OCI-LY1 (cell line): ENCODE data around the gene CDH23.

ENCODE experiments used
- H2AFZ ChIP-seq: fragments of 200-600 bp; sonication (generic), shearing (Covaris generic); 2 replicates; pipeline ENCODE4 v1.6.0; 2014; ENCODE audit warnings: antibody characterized with exemption, mild to moderate bottlenecking, low read length
- H3F3A ChIP-seq: fragments of 200-600 bp; sonication (generic), shearing (Covaris generic); 2 replicates; pipeline ENCODE4 v1.6.0; 2014; ENCODE audit warnings: mild to moderate bottlenecking, antibody characterized with exemption, low read length, moderate library complexity; ENCODE audit not compliant: insufficient read depth
- H3K27ac ChIP-seq: fragments of 200-600 bp; sonication (generic); 2 replicates; pipeline ENCODE4 v1.5.1; 2014; ENCODE audit warnings: low read length, mixed run types, mild to moderate bottlenecking, low read depth; ENCODE audit not compliant: poor library complexity, severe bottlenecking
- H3K27me3 ChIP-seq: fragments of 200-600 bp; sonication (generic); 2 replicates; pipeline ENCODE4 v1.6.0; 2014; ENCODE audit warnings: antibody characterized with exemption, mild to moderate bottlenecking, low read length, moderate library complexity; ENCODE audit not compliant: insufficient read depth
- H3K36me3 ChIP-seq: fragments of 200-600 bp; sonication (generic); 2 replicates; pipeline ENCODE4 v1.6.1; 2014; ENCODE audit warnings: mild to moderate bottlenecking, antibody characterized with exemption, low read length, moderate library complexity, mixed read lengths; ENCODE audit not compliant: insufficient read depth
- H3K4me1 ChIP-seq: fragments of 200-600 bp; sonication (generic); 2 replicates; pipeline ENCODE4 v1.5.1; 2014; ENCODE audit warnings: mild to moderate bottlenecking, low read length, moderate library complexity; ENCODE audit not compliant: insufficient read depth, severe bottlenecking
- H3K4me2 ChIP-seq: fragments of 200-600 bp; sonication (generic), shearing (Covaris generic); 2 replicates; pipeline ENCODE4 v1.6.1; 2014; ENCODE audit warnings: low read length
- H3K4me3 ChIP-seq: fragments of 200-600 bp; sonication (generic); 2 replicates; pipeline ENCODE4 v1.5.1; 2014; ENCODE audit warnings: low read length, low read depth, mild to moderate bottlenecking, mixed read lengths; ENCODE audit not compliant: poor library complexity, severe bottlenecking
- H3K79me2 ChIP-seq: fragments of 200-600 bp; shearing (Covaris generic); 2 replicates; pipeline ENCODE4 v1.6.1; 2016; ENCODE audit warnings: mixed run types, low read length, mixed read lengths; ENCODE audit not compliant: insufficient read depth
- H3K9ac ChIP-seq: fragments of 200-600 bp; sonication (generic), shearing (Covaris generic); 2 replicates; pipeline ENCODE4 v1.6.1; 2014; ENCODE audit warnings: mild to moderate bottlenecking, low read length, mixed read lengths
- H3K9me2 ChIP-seq: fragments of 200-600 bp; sonication (generic), shearing (Covaris generic); 2 replicates; pipeline ENCODE4 v1.6.1; 2014; ENCODE audit warnings: low read depth, mild to moderate bottlenecking, low read length, mixed read lengths
- H3K9me3 ChIP-seq: fragments of 200-600 bp; shearing (Covaris generic); 2 replicates; pipeline ENCODE4 v1.6.1; 2014; ENCODE audit warnings: low read length, mixed read lengths
- H4K20me1 ChIP-seq: fragments of 200-600 bp; sonication (generic), shearing (Covaris generic); 2 replicates; pipeline ENCODE4 v1.6.0; 2016; ENCODE audit warnings: mild to moderate bottlenecking, low read length; ENCODE audit not compliant: insufficient read depth
- EZH2 ChIP-seq: fragments of 200-600 bp; sonication (generic), shearing (Covaris generic); IDR thresholded peaks from 2 replicates; pipeline ENCODE4 v1.8.0; 2017; ENCODE audit warnings: borderline replicate concordance, mixed run types, mild to moderate bottlenecking, antibody characterized with exemption, low read length, moderate library complexity, mixed read lengths
- TF ChIP-seq, protein P1 (sequence below): fragments of 200-600 bp; sonication (generic), shearing (Covaris generic); IDR thresholded peaks from 2 replicates; pipeline ENCODE4 v1.5.1; 2017; ENCODE audit warnings: mild to moderate bottlenecking, antibody characterized with exemption, low read length, moderate library complexity, mixed read lengths

CDH23 gene

DNA sequence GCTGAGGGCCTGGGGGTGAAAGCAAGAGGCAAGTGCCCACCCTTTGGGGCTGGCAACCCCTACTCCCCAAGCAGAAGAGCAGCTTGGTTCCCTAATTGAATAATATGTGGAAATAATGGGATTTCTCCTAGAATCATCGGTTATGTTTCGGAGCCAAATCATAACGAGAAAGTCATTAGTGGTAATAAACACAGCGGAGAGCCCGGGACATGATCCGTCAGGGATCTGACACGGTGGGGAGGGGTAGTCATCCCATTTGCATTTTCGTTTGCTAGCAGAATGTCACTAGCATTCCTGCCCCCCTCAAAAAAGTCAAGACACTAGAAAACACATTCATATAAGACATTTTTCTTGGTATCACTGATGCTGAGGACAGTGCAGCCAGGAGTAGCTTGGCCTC lies 140.4 kb downstream of the CDH23 start:
- Histone ChIP-seq H4K20me1 (no peaks in the 10 kb centered on the region), H3K36me3 (no peaks in the 10 kb centered on the region), H3F3A (no peaks in the 10 kb centered on the region), H3K4me2 (no peak overlapping the region), H3K27ac (no peak overlapping the region), H3K9ac (no peak overlapping the region), H3K79me2 (no peaks in the 10 kb centered on the region), H3K27me3 (peaks cover 5% of the 10 kb centered on the region; the same call in 1 of the 2 replicates), H2AFZ (no peak overlapping the region), H3K9me2 (no peaks in the 10 kb centered on the region), H3K4me1 (no peaks in the 10 kb centered on the region), H3K4me3 (no peak overlapping the region), H3K9me3 (no peaks in the 10 kb centered on the region)
- TF ChIP-seq, protein P1, sequence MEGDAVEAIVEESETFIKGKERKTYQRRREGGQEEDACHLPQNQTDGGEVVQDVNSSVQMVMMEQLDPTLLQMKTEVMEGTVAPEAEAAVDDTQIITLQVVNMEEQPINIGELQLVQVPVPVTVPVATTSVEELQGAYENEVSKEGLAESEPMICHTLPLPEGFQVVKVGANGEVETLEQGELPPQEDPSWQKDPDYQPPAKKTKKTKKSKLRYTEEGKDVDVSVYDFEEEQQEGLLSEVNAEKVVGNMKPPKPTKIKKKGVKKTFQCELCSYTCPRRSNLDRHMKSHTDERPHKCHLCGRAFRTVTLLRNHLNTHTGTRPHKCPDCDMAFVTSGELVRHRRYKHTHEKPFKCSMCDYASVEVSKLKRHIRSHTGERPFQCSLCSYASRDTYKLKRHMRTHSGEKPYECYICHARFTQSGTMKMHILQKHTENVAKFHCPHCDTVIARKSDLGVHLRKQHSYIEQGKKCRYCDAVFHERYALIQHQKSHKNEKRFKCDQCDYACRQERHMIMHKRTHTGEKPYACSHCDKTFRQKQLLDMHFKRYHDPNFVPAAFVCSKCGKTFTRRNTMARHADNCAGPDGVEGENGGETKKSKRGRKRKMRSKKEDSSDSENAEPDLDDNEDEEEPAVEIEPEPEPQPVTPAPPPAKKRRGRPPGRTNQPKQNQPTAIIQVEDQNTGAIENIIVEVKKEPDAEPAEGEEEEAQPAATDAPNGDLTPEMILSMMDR, result no peak

DNA sequence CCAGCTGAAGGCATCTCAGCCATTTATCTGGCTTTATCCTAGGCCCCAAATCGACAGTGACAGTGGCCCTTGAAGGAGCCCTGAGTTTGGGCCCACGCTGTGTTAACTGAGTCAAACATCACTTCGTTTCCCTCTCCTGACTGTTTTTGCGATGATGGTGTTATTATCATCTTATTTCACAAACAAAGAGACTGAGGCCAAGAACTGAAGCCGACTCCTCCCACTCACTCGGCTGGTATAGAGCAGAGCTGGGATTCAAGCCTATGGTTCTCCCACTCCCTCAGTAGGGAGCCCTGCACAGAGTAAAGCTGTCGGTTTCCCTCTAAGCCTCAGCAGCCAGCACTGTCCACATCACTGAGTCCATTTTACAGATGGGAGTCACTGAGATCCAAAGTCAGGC lies 141.0 kb downstream of the CDH23 start:
- no peaks in the 10 kb centered on the region for H3K36me3 ChIP-seq
- no peaks in the 10 kb centered on the region for H3K9me3 ChIP-seq
- no peaks in the 10 kb centered on the region for H3K9me2 ChIP-seq
- no peaks in the 10 kb centered on the region for H3K79me2 ChIP-seq
- no peak overlapping the region for H3K9ac ChIP-seq
- no peaks in the 10 kb centered on the region for H3K4me1 ChIP-seq
- H3K4me2 ChIP-seq, result no peak overlapping the region
- H3K27me3 ChIP-seq, result peaks cover 5% of the 10 kb centered on the region; the same call in 1 of the 2 replicates
- H3F3A ChIP-seq, result no peaks in the 10 kb centered on the region
- no peak overlapping the region for H3K4me3 ChIP-seq
- H2AFZ ChIP-seq, result no peak overlapping the region
- TF ChIP-seq, protein P1, result no peak
- no peak for TF ChIP-seq EZH2
- H3K27ac ChIP-seq, result no peak overlapping the region
- H4K20me1 ChIP-seq, result no peaks in the 10 kb centered on the region

DNA sequence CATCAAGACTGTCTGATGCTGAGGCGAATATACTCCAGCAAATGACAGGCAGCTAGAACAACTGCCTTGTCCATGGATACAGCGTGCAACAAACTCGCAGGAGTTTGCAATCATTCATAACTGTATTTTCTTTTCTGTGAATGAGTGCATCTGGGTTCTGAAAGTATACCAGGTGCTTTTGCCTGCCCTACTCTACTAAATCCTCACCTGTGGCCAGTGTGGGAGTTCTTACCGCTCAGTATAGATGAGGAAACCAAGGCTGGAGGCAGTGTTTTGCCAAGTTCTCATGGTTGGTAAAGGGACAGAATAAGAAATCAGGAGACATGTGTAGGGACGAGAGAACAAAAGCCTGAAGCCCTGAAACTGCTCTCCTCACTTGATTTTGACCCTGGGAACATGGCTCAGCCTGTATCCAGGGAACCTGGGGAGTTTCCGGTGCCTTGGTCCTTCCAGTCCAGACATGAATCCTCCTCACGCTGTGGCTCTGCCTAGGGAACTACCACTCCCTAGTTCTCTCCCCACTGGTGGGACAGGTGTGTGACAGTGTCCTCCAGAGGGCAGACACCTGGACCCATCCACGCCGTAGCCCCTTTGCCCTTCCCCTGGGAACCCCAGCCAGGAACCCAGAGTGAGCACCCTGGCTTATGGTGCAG lies 142.0 kb downstream of the CDH23 start:
- H2AFZ ChIP-seq, result no peak overlapping the region
- H3K79me2 ChIP-seq, result no peaks in the 10 kb centered on the region
- no peak for TF ChIP-seq EZH2
- TF ChIP-seq, protein P1, result no peak
- no peaks in the 10 kb centered on the region for H3K36me3 ChIP-seq
- H3K9me3 ChIP-seq, result no peaks in the 10 kb centered on the region
- H3K27ac ChIP-seq, result no peak overlapping the region
- no peaks in the 10 kb centered on the region for H3K9me2 ChIP-seq
- peaks cover 5% of the 10 kb centered on the region; the same call in 1 of the 2 replicates for H3K27me3 ChIP-seq
- H3K9ac ChIP-seq, result no peak overlapping the region
- H3K4me3 ChIP-seq, result no peak overlapping the region
- no peaks in the 10 kb centered on the region for H3F3A ChIP-seq
- H3K4me2 ChIP-seq, result no peak overlapping the region
- no peaks in the 10 kb centered on the region for H3K4me1 ChIP-seq
- H4K20me1 ChIP-seq, result no peaks in the 10 kb centered on the region
